HEK293T (cell line): ENCODE data around the gene CNDP1.

ENCODE experiments used
- CTCF ChIA-PET: fragments of 350-600 bp; formaldehyde crosslinking; extraction: SDS; loops from one replicate; lab custom pipeline; 2021; ENCODE audit warnings: antibody characterized with exemption, inconsistent platforms; lab: Yijun Ruan, JAX
- POLR2A ChIA-PET: fragments of 350-600 bp; formaldehyde crosslinking; extraction: SDS; loops from one replicate; lab custom pipeline; 2020; ENCODE audit warnings: antibody characterized with exemption, inconsistent platforms; lab: Yijun Ruan, JAX
- DNase-seq: peaks from one replicate; pipeline ENCODE4 v3.0.0; 2012; ENCODE audit warnings: mixed read lengths; ENCODE audit errors: extremely low spot score
- ARNT ChIP-seq: fragments of 450-650 bp; IDR thresholded peaks from 2 replicates; pipeline ENCODE4 v1.6.1; 2017; ENCODE audit warnings: mild to moderate bottlenecking
- BHLHE40 ChIP-seq: fragments of 450-650 bp; IDR thresholded peaks from 2 replicates; pipeline ENCODE4 v1.6.1; 2016; ENCODE audit warnings: mild to moderate bottlenecking, moderate library complexity, borderline replicate concordance
- CTBP1 ChIP-seq: fragments of 450-650 bp; IDR thresholded peaks from 2 replicates; pipeline ENCODE4 v1.6.1; 2016; ENCODE audit warnings: borderline replicate concordance
- ELF4 ChIP-seq: fragments of 450-650 bp; IDR thresholded peaks from 2 replicates; pipeline ENCODE4 v1.6.1; 2017; ENCODE audit warnings: antibody characterized with exemption
- FOXA1 ChIP-seq: fragments of 450-650 bp; IDR thresholded peaks from 2 replicates; pipeline ENCODE4 v1.6.1; 2016; ENCODE audit warnings: mild to moderate bottlenecking
- FOXK2 ChIP-seq: fragments of 450-650 bp; IDR thresholded peaks from 2 replicates; pipeline ENCODE4 v1.6.1; 2016; ENCODE audit warnings: mild to moderate bottlenecking
- FOXM1 ChIP-seq: fragments of 450-650 bp; IDR thresholded peaks from 2 replicates; pipeline ENCODE4 v1.6.1; 2017; ENCODE audit warnings: mild to moderate bottlenecking, borderline replicate concordance
- HDGF ChIP-seq: fragments of 450-650 bp; IDR thresholded peaks from 2 replicates; pipeline ENCODE4 v1.6.1; 2017; ENCODE audit warnings: antibody characterized with exemption, borderline replicate concordance
- L3MBTL2 ChIP-seq: fragments of 450-650 bp; conservative IDR thresholded peaks from 2 replicates; pipeline ENCODE4 v1.6.1; 2016; ENCODE audit warnings: mild to moderate bottlenecking
- LEF1 ChIP-seq: fragments of 450-650 bp; IDR thresholded peaks from 2 replicates; pipeline ENCODE4 v1.6.1; 2017; ENCODE audit warnings: mild to moderate bottlenecking, borderline replicate concordance
- NFRKB ChIP-seq: fragments of 450-650 bp; IDR thresholded peaks from 2 replicates; pipeline ENCODE4 v1.6.1; 2016; ENCODE audit warnings: mild to moderate bottlenecking, moderate library complexity
- PKNOX1 ChIP-seq: fragments of 450-650 bp; IDR thresholded peaks from 2 replicates; pipeline ENCODE4 v1.6.1; 2016
- SP1 ChIP-seq: fragments of 450-650 bp; IDR thresholded peaks from 2 replicates; pipeline ENCODE4 v1.6.1; 2017
- SUZ12 ChIP-seq: fragments of 450-650 bp; IDR thresholded peaks from 2 replicates; pipeline ENCODE4 v1.6.1; 2016; ENCODE audit warnings: mild to moderate bottlenecking
- TARDBP ChIP-seq: fragments of 450-650 bp; IDR thresholded peaks from 2 replicates; pipeline ENCODE4 v1.6.1; 2016
- ZNF384 ChIP-seq: fragments of 450-650 bp; IDR thresholded peaks from 2 replicates; pipeline ENCODE4 v1.6.1; 2016

The CNDP1 gene

GRCh38 chr18:74608681-74609080 lies 74.4 kb downstream of the CNDP1 start:
- CTCF ChIA-PET, result no interaction called here
- TF ChIP-seq ARNT (no peak), PKNOX1 (no peak), FOXM1 (no peak), FOXA1 (no peak), SUZ12 (no peak), BHLHE40 (no peak), LEF1 (no peak), CTBP1 (no peak), ZNF384 (no peak)
- POLR2A ChIA-PET, result no interaction called here
- no peak for DNase-seq

GRCh38 chr18:74609535-74609934 lies 75.2 kb downstream of the CNDP1 start:
- CTCF ChIA-PET, result no interaction called here
- no peak for DNase-seq
- no peak for TF ChIP-seq HDGF
- TF ChIP-seq FOXM1, result no peak
- no peak for TF ChIP-seq TARDBP
- no peak for TF ChIP-seq NFRKB
- POLR2A ChIA-PET, result no interaction called here

- no peak for TF ChIP-seq HDGF
- no peak for TF ChIP-seq PKNOX1
- TF ChIP-seq SUZ12, result no peak
- no peak for TF ChIP-seq TARDBP
- TF ChIP-seq ZNF384, result no peak
- TF ChIP-seq NFRKB, result no peak
- TF ChIP-seq SP1, result no peak
- TF ChIP-seq L3MBTL2, result no peak
- TF ChIP-seq ELF4, result no peak
- no peak for TF ChIP-seq ARNT
- no peak for TF ChIP-seq FOXM1
- no peak for TF ChIP-seq LEF1
- no peak for TF ChIP-seq FOXK2
- TF ChIP-seq FOXA1, result no peak
- CTCF ChIA-PET, result interaction anchor here (0.7 kb wide), 1 partner anchor 737 kb away, joined by 3 read pairs; no protein-coding TSS in a partner anchor
- POLR2A ChIA-PET, result interaction anchor here (0.6 kb wide), 2 partner anchors 352 to 372 kb away, joined by 3 read pairs; no protein-coding TSS in a partner anchor
- DNase-seq, result no peak
Measured at GRCh38 chr18:74610051-74610615, 75.8 kb downstream of the CNDP1 start.

GRCh38 chr18:74610860-74611259 lies 76.6 kb downstream of the CNDP1 start:
- CTCF ChIA-PET, result no interaction called here
- TF ChIP-seq LEF1 (no peak), SP1 (no peak)
- DNase-seq, result no peak
- POLR2A ChIA-PET, result no interaction called here

- CTCF ChIA-PET, result no interaction called here
- no peak for DNase-seq
- TF ChIP-seq TARDBP, result no peak
- POLR2A ChIA-PET, result no interaction called here
Measured at GRCh38 chr18:74611765-74612164, 77.5 kb downstream of the CNDP1 start.

- ChIA-PET CTCF (no interaction called here), POLR2A (no interaction called here)
- DNase-seq, result no peak
- TF ChIP-seq L3MBTL2 (no peak), SP1 (no peak), SUZ12 (no peak), TARDBP (no peak), ARNT (no peak), CTBP1 (no peak), FOXA1 (no peak), FOXK2 (no peak), BHLHE40 (no peak), ZNF384 (no peak), ELF4 (no peak)
Measured at GRCh38 chr18:74613381-74613780, 79.1 kb downstream of the CNDP1 start.

GRCh38 chr18:74616494-74616893 lies 82.2 kb downstream of the CNDP1 start:
- TF ChIP-seq SUZ12 (no peak), ARNT (no peak), FOXA1 (no peak), NFRKB (no peak), PKNOX1 (no peak), CTBP1 (no peak), SP1 (no peak)
- CTCF ChIA-PET, result no interaction called here

More at GRCh38 chr18:74616494-74616893, 82.2 kb downstream of the CNDP1 start:
- POLR2A ChIA-PET, result no interaction called here
- DNase-seq, result no peak
